IPS-20b (cell line): Measurements from ENCODE around the gene WFS1.
A peak's percentile ranks its signal among the peaks of the same experiment; 100 is the strongest.

Experiments
- H3K27ac ChIP-seq: one replicate; pipeline ENCODE4 v1.5.1; 2013; ENCODE audit warnings: low read length
- H3K27me3 ChIP-seq: 2 replicates; pipeline ENCODE4 v1.6.1; 2013; ENCODE audit warnings: mild to moderate bottlenecking, low read length, inconsistent platforms; ENCODE audit not compliant: insufficient read depth
- H3K36me3 ChIP-seq: 2 replicates; pipeline ENCODE4 v1.6.1; 2013; ENCODE audit warnings: low read depth, mild to moderate bottlenecking, inconsistent platforms, low read length, moderate library complexity; ENCODE audit not compliant: insufficient read depth
- H3K4me1 ChIP-seq: 2 replicates; pipeline ENCODE4 v1.6.1; 2013; ENCODE audit warnings: mild to moderate bottlenecking, control low read depth, inconsistent platforms, low read length, moderate library complexity; ENCODE audit not compliant: insufficient read depth
- H3K4me3 ChIP-seq: 2 replicates; pipeline ENCODE4 v1.5.1; 2013; ENCODE audit warnings: mild to moderate bottlenecking, low read length, inconsistent platforms
- H3K9ac ChIP-seq: 2 replicates; pipeline ENCODE4 v1.6.1; 2013; ENCODE audit warnings: low read depth, mild to moderate bottlenecking, inconsistent platforms, low read length, moderate library complexity
- H3K9me3 ChIP-seq: 2 replicates; pipeline ENCODE4 v1.6.1; 2013; ENCODE audit warnings: mild to moderate bottlenecking, low read depth, low read length, inconsistent platforms; ENCODE audit not compliant: insufficient read depth

The WFS1 gene

GRCh38 chr4:6239968-6240367 lies 29.7 kb upstream of the WFS1 start:
- no peak overlapping the region for H3K27ac ChIP-seq
- peaks cover 8% of the 10 kb centered on the region; the same call in 1 of the 2 replicates for H3K9me3 ChIP-seq
- H3K4me1 ChIP-seq: no peaks in the 10 kb centered on the region
- no peaks in the 10 kb centered on the region for H3K36me3 ChIP-seq
- H3K9ac ChIP-seq: no peak overlapping the region
- H3K27me3 ChIP-seq: peaks cover 6% of the 10 kb centered on the region
- H3K4me3 ChIP-seq: no peak overlapping the region

DNA sequence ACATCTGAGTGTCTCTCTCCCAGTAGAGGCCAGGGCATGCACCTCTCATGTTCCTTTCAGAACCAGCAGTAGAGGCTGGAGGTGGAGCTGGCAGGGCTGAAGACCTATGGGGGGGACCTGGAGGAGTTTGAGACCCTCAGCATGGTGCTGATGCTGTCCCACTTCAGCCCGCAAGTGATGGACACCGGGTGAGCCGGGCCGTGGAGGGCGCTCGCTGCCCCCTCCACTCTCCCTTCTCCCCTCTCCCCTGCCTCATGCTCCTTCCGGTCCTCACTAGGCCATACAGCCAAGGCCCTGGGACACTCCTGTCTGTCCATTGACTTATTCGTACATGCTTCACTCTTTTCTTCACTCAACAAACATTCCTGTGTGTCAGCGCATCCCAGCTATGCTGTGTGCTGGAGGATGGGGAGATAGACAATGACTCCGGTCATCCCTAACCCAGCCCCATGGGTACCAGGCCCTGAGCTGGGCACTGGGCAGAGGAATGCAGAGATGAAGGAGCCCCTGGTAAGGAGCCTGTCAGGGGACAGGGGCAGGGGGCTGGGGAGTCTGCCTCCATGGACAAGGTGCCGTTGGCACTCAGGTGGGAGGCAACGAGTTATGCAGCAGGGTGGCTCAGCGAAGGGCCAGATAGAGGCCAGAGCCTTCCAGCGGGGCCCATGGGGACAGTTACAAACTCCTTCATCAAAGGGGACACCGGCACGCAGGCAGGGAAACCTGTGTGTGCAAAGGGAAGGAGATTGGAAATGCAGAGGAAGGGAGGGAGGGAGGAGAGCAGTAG lies 28.4 kb upstream of the WFS1 start:
- Histone ChIP-seq H3K9me3 (peaks cover 8% of the 10 kb centered on the region; the same call in 1 of the 2 replicates), H3K9ac (no peak overlapping the region), H3K27ac (no peak overlapping the region), H3K27me3 (peaks cover 10% of the 10 kb centered on the region), H3K4me1 (no peaks in the 10 kb centered on the region), H3K36me3 (no peaks in the 10 kb centered on the region), H3K4me3 (no peak overlapping the region)

GRCh38 chr4:6242271-6243029 lies 27.2 kb upstream of the WFS1 start:
- H3K27ac ChIP-seq: no peak overlapping the region
- H3K36me3 ChIP-seq: no peaks in the 10 kb centered on the region
- no peak overlapping the region for H3K9ac ChIP-seq
- H3K9me3 ChIP-seq: peaks cover 8% of the 10 kb centered on the region; the same call in 1 of the 2 replicates
- peaks cover 10% of the 10 kb centered on the region for H3K27me3 ChIP-seq
- no peaks in the 10 kb centered on the region for H3K4me1 ChIP-seq
- H3K4me3 ChIP-seq: no peak overlapping the region

DNA sequence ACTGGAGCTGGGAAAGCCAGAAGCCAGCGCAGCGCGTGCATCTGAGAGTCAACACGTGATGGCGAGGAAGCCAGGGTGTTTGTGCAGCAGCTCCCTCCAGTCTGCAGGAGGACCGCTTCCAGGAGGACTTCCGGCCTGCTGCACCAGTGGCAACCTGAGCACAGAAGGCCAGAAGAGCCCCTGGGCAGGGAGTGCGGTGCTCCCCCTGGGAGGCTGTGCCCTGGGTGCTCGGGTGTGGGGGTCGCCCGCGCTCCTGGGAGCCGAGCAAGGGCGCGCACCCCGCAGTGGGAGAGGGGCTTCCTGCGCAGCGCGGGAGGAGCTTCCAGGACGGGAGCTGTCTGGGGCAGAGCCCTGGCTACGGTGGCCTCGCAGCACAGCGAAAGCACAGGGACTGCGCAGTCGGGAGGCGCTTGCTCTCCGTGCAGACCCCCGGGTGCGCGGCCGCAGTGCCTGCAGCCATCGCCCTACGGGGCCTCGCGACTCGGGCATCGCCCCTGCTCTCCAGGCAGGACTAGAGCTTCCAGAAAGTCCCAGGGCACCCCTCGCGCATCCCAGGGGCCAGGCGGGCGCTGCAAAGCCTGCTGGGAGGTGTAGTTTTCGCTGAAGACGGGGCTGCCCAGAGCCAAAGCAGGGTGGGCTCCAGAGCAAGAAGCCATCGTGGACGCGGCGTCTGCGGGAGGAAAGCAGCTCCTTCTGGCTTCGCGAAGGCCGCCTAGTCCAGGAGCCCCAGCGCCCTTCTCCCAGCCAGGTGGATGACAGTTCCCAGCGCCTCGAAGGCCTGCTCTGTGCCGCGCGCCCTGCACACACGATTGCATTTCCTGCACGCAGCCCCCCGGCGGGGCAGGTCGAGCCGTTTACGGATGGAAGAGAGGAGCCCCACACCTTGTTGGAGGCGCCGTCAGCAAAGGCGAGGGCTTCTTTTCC lies 24.1 kb upstream of the WFS1 start:
- H3K27me3 ChIP-seq: peaks cover 10% of the 10 kb centered on the region
- H3K36me3 ChIP-seq: no peaks in the 10 kb centered on the region
- H3K9ac ChIP-seq: peak overlapping the region; percentile 51; the same call in 1 of the 2 replicates
- peaks cover 8% of the 10 kb centered on the region; the same call in 1 of the 2 replicates for H3K9me3 ChIP-seq
- H3K4me1 ChIP-seq: peaks cover 6% of the 10 kb centered on the region; the same call in 1 of the 2 replicates
- peak overlapping the region; percentile 61; the same call in 1 of the 2 replicates for H3K4me3 ChIP-seq
- no peak overlapping the region for H3K27ac ChIP-seq

DNA sequence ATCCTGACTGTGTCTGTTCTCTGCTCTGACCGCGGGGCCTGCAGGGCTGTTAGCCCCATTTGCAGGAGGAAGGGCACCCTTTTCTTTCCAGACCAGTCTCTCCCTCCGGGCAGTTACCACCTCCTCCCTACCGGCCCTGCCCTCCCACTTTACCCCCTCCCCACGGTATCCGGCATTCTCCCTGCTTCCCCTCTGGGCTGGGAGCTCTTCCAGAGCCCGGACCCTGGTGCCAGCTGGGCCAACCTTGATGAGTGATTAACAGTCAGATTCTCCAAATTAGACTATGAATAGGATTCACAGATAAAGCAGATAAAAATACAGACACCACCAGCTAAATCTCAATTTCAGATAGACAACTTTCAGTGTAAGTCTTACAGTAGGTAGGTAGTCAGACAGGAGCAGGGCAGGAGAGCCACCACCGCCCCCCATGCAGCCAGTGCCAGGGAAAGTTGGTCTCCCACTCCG lies 23.4 kb upstream of the WFS1 start:
- Histone ChIP-seq H3K27ac (no peak overlapping the region), H3K4me1 (peaks cover 6% of the 10 kb centered on the region; the same call in 1 of the 2 replicates), H3K4me3 (peak overlapping the region; percentile 61; the same call in 1 of the 2 replicates), H3K9ac (no peak overlapping the region), H3K9me3 (peaks cover 8% of the 10 kb centered on the region; the same call in 1 of the 2 replicates), H3K36me3 (no peaks in the 10 kb centered on the region), H3K27me3 (peaks cover 10% of the 10 kb centered on the region)

- no peak overlapping the region for H3K4me3 ChIP-seq
- H3K4me1 ChIP-seq: peaks cover 6% of the 10 kb centered on the region; the same call in 1 of the 2 replicates
- no peak overlapping the region for H3K9ac ChIP-seq
- H3K36me3 ChIP-seq: no peaks in the 10 kb centered on the region
- H3K27me3 ChIP-seq: peaks cover 10% of the 10 kb centered on the region
- H3K27ac ChIP-seq: no peak overlapping the region
- H3K9me3 ChIP-seq: peaks cover 8% of the 10 kb centered on the region; the same call in 1 of the 2 replicates
Measured at GRCh38 chr4:6248394-6248793, 21.3 kb upstream of the WFS1 start.

DNA sequence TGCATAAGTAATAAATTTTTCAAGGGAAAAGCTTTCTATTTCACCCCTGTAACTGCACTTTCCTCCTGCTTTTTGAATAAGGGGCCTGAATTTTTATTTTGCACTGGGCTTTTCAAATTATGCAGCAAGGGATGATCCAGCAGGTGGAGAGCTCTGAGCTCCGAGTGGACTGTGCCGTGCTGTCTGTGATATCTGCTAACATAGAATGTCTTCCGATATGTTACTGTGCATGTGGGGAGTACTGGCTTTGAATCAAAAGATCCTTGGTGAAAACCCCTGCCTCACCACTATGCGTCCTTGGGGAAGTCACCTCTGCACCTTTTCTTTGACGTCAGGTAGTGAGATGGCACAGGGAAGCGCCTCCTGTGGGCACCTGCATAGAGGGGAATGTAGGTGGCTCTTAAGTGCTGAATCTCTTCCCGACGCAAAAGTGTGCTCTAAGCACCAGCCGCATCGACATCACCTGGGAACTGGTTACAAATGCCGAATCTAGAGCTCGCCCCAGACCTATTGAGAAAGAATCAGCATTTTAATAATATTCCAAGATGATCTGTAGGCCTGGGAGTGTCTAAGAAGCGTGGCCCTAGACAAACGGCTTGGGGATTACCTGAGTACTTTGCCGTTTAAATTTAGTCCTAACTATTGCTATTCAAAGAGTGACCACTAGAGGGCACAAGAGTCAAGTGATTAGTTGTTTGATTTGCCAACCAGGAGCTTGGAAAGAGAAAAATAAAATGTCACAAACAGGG lies 19.2 kb upstream of the WFS1 start:
- Histone ChIP-seq H3K27me3 (no peaks in the 10 kb centered on the region), H3K9ac (no peak overlapping the region), H3K27ac (no peak overlapping the region), H3K4me1 (peaks cover 6% of the 10 kb centered on the region; the same call in 1 of the 2 replicates), H3K9me3 (no peaks in the 10 kb centered on the region), H3K4me3 (peak overlapping the region; percentile 50; the same call in 1 of the 2 replicates), H3K36me3 (no peaks in the 10 kb centered on the region)

GRCh38 chr4:6250984-6251295 lies 18.7 kb upstream of the WFS1 start:
- no peaks in the 10 kb centered on the region for H3K9me3 ChIP-seq
- H3K27me3 ChIP-seq: no peaks in the 10 kb centered on the region
- no peak overlapping the region for H3K9ac ChIP-seq

DNA sequence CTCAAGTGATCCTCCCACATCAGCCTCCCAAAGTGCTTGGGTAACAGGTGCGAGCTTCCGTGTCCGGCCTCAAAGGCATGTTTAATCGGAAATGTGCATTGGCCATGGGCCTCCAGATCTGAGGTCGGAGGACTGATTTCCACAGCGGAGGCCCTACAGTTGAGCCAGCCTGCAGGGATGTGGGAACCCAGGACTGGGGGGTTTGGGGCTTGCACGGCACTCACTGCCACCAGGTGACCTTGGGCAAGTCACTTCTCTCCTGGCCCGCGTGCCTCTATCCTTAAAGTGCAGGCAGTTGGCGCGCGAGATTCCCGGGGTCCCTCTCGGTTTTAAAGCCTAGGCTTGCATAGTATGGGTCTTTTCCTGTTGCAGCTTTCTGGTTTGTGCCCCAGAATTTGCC lies 18.3 kb upstream of the WFS1 start:
- Histone ChIP-seq H3K9ac (no peak overlapping the region), H3K27me3 (no peaks in the 10 kb centered on the region), H3K4me3 (no peak overlapping the region), H3K27ac (no peak overlapping the region), H3K36me3 (no peaks in the 10 kb centered on the region), H3K9me3 (no peaks in the 10 kb centered on the region), H3K4me1 (peaks cover 6% of the 10 kb centered on the region; the same call in 1 of the 2 replicates)

More at GRCh38 chr4:6250984-6251295, 18.7 kb upstream of the WFS1 start:
- Histone ChIP-seq H3K27ac (no peak overlapping the region), H3K36me3 (no peaks in the 10 kb centered on the region), H3K4me1 (peaks cover 6% of the 10 kb centered on the region; the same call in 1 of the 2 replicates), H3K4me3 (no peak overlapping the region)

DNA sequence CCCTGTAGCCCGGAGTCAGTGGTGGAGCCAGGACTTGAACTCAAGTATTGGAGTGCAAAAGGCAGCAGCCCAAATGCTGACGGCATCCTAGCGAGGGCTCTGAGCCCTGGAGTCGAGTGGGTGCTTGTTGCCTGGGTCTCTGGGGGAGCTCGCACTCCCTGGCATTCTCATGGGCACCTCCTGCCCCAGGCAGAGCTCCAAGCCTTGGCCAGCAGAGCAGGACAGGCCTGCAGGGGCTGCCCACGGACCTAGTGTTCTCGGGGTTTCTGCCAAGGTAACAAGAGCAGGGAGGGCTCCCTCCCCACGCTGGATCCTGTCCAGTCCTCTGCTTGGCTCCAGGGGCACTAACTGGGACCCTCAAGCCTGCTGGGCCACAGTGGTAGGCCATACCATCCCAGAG lies 17.6 kb upstream of the WFS1 start:
- Histone ChIP-seq H3K27ac (no peak overlapping the region), H3K27me3 (no peaks in the 10 kb centered on the region), H3K9ac (no peak overlapping the region), H3K4me1 (peaks cover 6% of the 10 kb centered on the region; the same call in 1 of the 2 replicates), H3K36me3 (no peaks in the 10 kb centered on the region), H3K4me3 (no peak overlapping the region), H3K9me3 (no peaks in the 10 kb centered on the region)
